ENCODE measurements around the gene ADAMTS12. TPM values are rescaled to one million over a fixed set of nuclear protein-coding genes. Genes with fewer than 3 reads are reported as not detected.

ADAMTS12 gene
- total RNA-seq, 1 experiment from 2014 or later, result 6.2 TPM

- no peak overlapping the region for H3K56ac ChIP-seq (ENCODE audit: insufficient read length, low read depth, low read length)
- no peaks in the 10 kb centered on the region for H3K9me3 ChIP-seq (ENCODE audit: control insufficient read depth, low read depth, low read length)
- no peaks in the 10 kb centered on the region for H3K4me1 ChIP-seq (ENCODE audit: insufficient read depth, low read length)
- no peak overlapping the region for H3K27ac Mint-ChIP-seq
- no peak overlapping the region; the same call in 1 of the 2 replicates for H3K14ac ChIP-seq (ENCODE audit: insufficient read depth, low read length)
- no peak overlapping the region for H2BK12ac ChIP-seq (ENCODE audit: insufficient read length, low read depth, low read length)
- peak overlapping the region in 1 of 2 experiments; percentile 49; a peak in 1 of 5 replicates for H3K4me3 Mint-ChIP-seq
- WGBS (ENCODE audit: extremely low coverage, insufficient read length, low lambda C conversion rate), result no CpG with 5 or more reads among the region's 14 CpGs
- no peak overlapping the region for H3K4ac ChIP-seq (ENCODE audit: low read depth, low read length)
- no peak overlapping the region for H3K18ac ChIP-seq (ENCODE audit: insufficient read length, low read depth, low read length)
- no peaks in the 10 kb centered on the region for H3K36me3 Mint-ChIP-seq (ENCODE audit: insufficient read depth in 1 of 3, low read depth in 3 of 3)
- no peaks in the 10 kb centered on the region for H3K79me1 ChIP-seq (ENCODE audit: insufficient read depth, low read depth, low read length, poor library complexity, severe bottlenecking)
- no peak overlapping the region for H3K23ac ChIP-seq (ENCODE audit: insufficient read length, low read depth, low read length)
- no peak overlapping the region for H3T11ph ChIP-seq (ENCODE audit: low read length)
- H3K9me3 Mint-ChIP-seq, result no peaks in the 10 kb centered on the region
- H4K5ac ChIP-seq (ENCODE audit: insufficient read length, low read depth, low read length), result no peak overlapping the region
- DNase-seq, result no peak
- peaks cover 38% of the 10 kb centered on the region for H3K27me3 Mint-ChIP-seq (ENCODE audit: low read depth)
- no peak overlapping the region for H2AK5ac ChIP-seq (ENCODE audit: insufficient read length, low read length)
- no peak overlapping the region for H2BK5ac ChIP-seq (ENCODE audit: insufficient read length, low read length)
- no peak overlapping the region for H2AFZ ChIP-seq (ENCODE audit: low read length)
- H4K8ac ChIP-seq (replicated peaks; ENCODE audit: insufficient read length, low read depth, low read length), result no peak overlapping the region
- H4K20me1 ChIP-seq (ENCODE audit: control insufficient read depth, insufficient read depth, insufficient read length), result no peaks in the 10 kb centered on the region
- H2BK20ac ChIP-seq (ENCODE audit: low read depth, low read length, poor library complexity, severe bottlenecking), result no peak overlapping the region
- peaks cover 18 to 25% of the 10 kb centered on the region in 2 experiments for H3K4me1 Mint-ChIP-seq
- H4K91ac ChIP-seq (ENCODE audit: insufficient read length, low read depth, low read length), result no peak overlapping the region
- H3K79me2 ChIP-seq (ENCODE audit: insufficient read depth, low read length), result no peaks in the 10 kb centered on the region
- H3K27ac ChIP-seq (ENCODE audit: insufficient read length, low read depth, low read length), result no peak overlapping the region
- no peak overlapping the region for H2BK15ac ChIP-seq (ENCODE audit: low read depth, low read length)
- no peak overlapping the region for H2BK120ac ChIP-seq (ENCODE audit: low read depth, low read length, poor library complexity, severe bottlenecking)
- no peak overlapping the region for H3K9ac ChIP-seq (ENCODE audit: extremely low read depth, insufficient read length, low read length)
- peaks cover 10% of the 10 kb centered on the region for H3K23me2 ChIP-seq (ENCODE audit: insufficient read length, low read depth, low read length, poor library complexity, severe bottlenecking)
- H3K4me2 ChIP-seq (ENCODE audit: insufficient read depth, insufficient read length, low read length), result no peak overlapping the region
- peaks cover 11% of the 10 kb centered on the region; the same call in 1 of the 2 replicates for H3K27me3 ChIP-seq (ENCODE audit: insufficient read depth, low read length)
- TF ChIP-seq, protein P1, sequence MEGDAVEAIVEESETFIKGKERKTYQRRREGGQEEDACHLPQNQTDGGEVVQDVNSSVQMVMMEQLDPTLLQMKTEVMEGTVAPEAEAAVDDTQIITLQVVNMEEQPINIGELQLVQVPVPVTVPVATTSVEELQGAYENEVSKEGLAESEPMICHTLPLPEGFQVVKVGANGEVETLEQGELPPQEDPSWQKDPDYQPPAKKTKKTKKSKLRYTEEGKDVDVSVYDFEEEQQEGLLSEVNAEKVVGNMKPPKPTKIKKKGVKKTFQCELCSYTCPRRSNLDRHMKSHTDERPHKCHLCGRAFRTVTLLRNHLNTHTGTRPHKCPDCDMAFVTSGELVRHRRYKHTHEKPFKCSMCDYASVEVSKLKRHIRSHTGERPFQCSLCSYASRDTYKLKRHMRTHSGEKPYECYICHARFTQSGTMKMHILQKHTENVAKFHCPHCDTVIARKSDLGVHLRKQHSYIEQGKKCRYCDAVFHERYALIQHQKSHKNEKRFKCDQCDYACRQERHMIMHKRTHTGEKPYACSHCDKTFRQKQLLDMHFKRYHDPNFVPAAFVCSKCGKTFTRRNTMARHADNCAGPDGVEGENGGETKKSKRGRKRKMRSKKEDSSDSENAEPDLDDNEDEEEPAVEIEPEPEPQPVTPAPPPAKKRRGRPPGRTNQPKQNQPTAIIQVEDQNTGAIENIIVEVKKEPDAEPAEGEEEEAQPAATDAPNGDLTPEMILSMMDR (conservative IDR thresholded peaks at IDR 0.05), result no peak
Measured at GRCh38 chr5:33938507-33938796, 46.7 kb upstream of the ADAMTS12 start.

All from H9 (cell line).